Muscle layer of duodenum (tissue), 2 donors: Measurements from ENCODE around the gene CHST6.
"Not testable (repeated sequence)": the region's sequence is repeated elsewhere in the genome, so short reads cannot be mapped to it uniquely, and the experiment has no call there.

Experiments
- H3K27ac ChIP-seq: one replicate; pipeline ENCODE4 v1.7.0; 2013; ENCODE audit warnings: mild to moderate bottlenecking, low read length
- H3K27me3 ChIP-seq: one replicate; pipeline ENCODE4 v1.7.0; 2013; ENCODE audit warnings: low read depth, mild to moderate bottlenecking, control low read depth, low read length
- H3K36me3 ChIP-seq, 2 donors: one replicate each; pipeline ENCODE4 v1.7.0; 2013; ENCODE audit warnings: low read length in 2 of 2, control low read depth in 1 of 2, mild to moderate bottlenecking in 1 of 2; ENCODE audit not compliant: insufficient read depth in 2 of 2, control insufficient read depth in 1 of 2
- H3K4me1 ChIP-seq, 2 donors: one replicate each; pipeline ENCODE4 v1.7.0; 2013; ENCODE audit warnings: low read length in 2 of 2, mild to moderate bottlenecking in 2 of 2, control low read depth in 1 of 2, moderate library complexity in 1 of 2; ENCODE audit not compliant: insufficient read depth in 2 of 2, control insufficient read depth in 1 of 2
- H3K4me3 ChIP-seq, 2 donors: one replicate each; pipeline ENCODE4 v1.7.0; 2013; ENCODE audit warnings: low read length in 2 of 2, low read depth in 1 of 2, mild to moderate bottlenecking in 1 of 2
- H3K9me3 ChIP-seq, 2 donors: one replicate each; pipeline ENCODE4 v1.7.0; 2013; ENCODE audit warnings: low read length in 2 of 2, control low read depth in 1 of 2, mild to moderate bottlenecking in 1 of 2; ENCODE audit not compliant: control insufficient read depth in 1 of 2
- donor health status: healthy.

CHST6 gene

GRCh38 chr16:75495076-75495674, at the start of gene CHST6:
TSS of gene CHST6 (minus strand) at chr16:75495441. CDS start at chr16:75479828, 15,613 bp downstream.
- H3K4me3 ChIP-seq, result peak within 1 kb of the TSS; percentile 46 to 68

GRCh38 chr16:75542462-75542861, 47.2 kb upstream of the CHST6 start:
- not testable (repeated sequence) for H3K9me3 ChIP-seq, H3K4me3 ChIP-seq, H3K4me1 ChIP-seq, H3K27me3 ChIP-seq, H3K27ac ChIP-seq
- H3K36me3 ChIP-seq, result peaks cover 3 to 19% of the 10 kb centered on the region in 2 donors

More at GRCh38 chr16:75495076-75495674, at the start of gene CHST6:
- H3K9me3 ChIP-seq, result no peaks in the 10 kb centered on the region
- peaks cover 9% of the 10 kb centered on the region for H3K27me3 ChIP-seq
- no peaks in the 10 kb centered on the region for H3K36me3 ChIP-seq
- no peak within 1 kb of the TSS for H3K27ac ChIP-seq
- peaks cover 3 to 15% of the 10 kb centered on the region in 2 donors for H3K4me1 ChIP-seq

- Histone ChIP-seq H3K27ac (no peak overlapping the region), H3K9me3 (no peaks in the 10 kb centered on the region), H3K27me3 (no peaks in the 10 kb centered on the region), H3K4me1 (no peaks in the 10 kb centered on the region), H3K36me3 (peaks cover 3 to 19% of the 10 kb centered on the region in 2 donors), H3K4me3 (no peak overlapping the region)
Measured at GRCh38 chr16:75541236-75541635, 46.0 kb upstream of the CHST6 start.

GRCh38 chr16:75538882-75539565, 43.8 kb upstream of the CHST6 start:
- not testable (repeated sequence) for H3K27me3 ChIP-seq, H3K27ac ChIP-seq, H3K9me3 ChIP-seq, H3K4me3 ChIP-seq, H3K4me1 ChIP-seq
- peaks cover 3 to 17% of the 10 kb centered on the region in 2 donors for H3K36me3 ChIP-seq

- Histone ChIP-seq H3K9me3 (no peaks in the 10 kb centered on the region), H3K4me3 (no peak overlapping the region), H3K27ac (no peak overlapping the region), H3K27me3 (no peaks in the 10 kb centered on the region), H3K36me3 (peaks cover 3 to 13% of the 10 kb centered on the region in 2 donors), H3K4me1 (no peaks in the 10 kb centered on the region)
Measured at GRCh38 chr16:75537776-75538175, 42.5 kb upstream of the CHST6 start.

- Histone ChIP-seq H3K36me3 (no peaks in the 10 kb centered on the region), H3K27ac (peak within 1 kb of the TSS; percentile 63), H3K9me3 (no peaks in the 10 kb centered on the region), H3K4me1 (no peaks in the 10 kb centered on the region), H3K4me3 (peak within 1 kb of the TSS in 1 of 2 donors; percentile 52), H3K27me3 (no peaks in the 10 kb centered on the region)
Measured at GRCh38 chr16:75535901-75536300, 40.7 kb upstream of the CHST6 start, which contains the start of gene CHST5. TSS of gene CHST5 (minus strand) at chr16:75536108. CDS start at chr16:75530384, 5,724 bp downstream.

- H3K4me3 ChIP-seq, result peak overlapping the region in 1 of 2 donors; percentile 52
- H3K9me3 ChIP-seq, result no peaks in the 10 kb centered on the region
- peak overlapping the region; percentile 63 for H3K27ac ChIP-seq
- H3K4me1 ChIP-seq, result no peaks in the 10 kb centered on the region
- H3K36me3 ChIP-seq, result no peaks in the 10 kb centered on the region
- no peaks in the 10 kb centered on the region for H3K27me3 ChIP-seq
Measured at GRCh38 chr16:75535211-75535843, 40.1 kb upstream of the CHST6 start.

GRCh38 chr16:75534560-75535205, 39.4 kb upstream of the CHST6 start:
- H3K27ac ChIP-seq, result peak overlapping the region; percentile 63
- H3K36me3 ChIP-seq, result no peaks in the 10 kb centered on the region
- no peaks in the 10 kb centered on the region for H3K9me3 ChIP-seq
- peak overlapping the region in 1 of 2 donors; percentile 52 for H3K4me3 ChIP-seq
- no peaks in the 10 kb centered on the region for H3K27me3 ChIP-seq
- no peaks in the 10 kb centered on the region for H3K4me1 ChIP-seq

GRCh38 chr16:75532791-75533190, 37.5 kb upstream of the CHST6 start:
- no peaks in the 10 kb centered on the region for H3K27me3 ChIP-seq
- H3K27ac ChIP-seq, result no peak overlapping the region
- H3K9me3 ChIP-seq, result no peaks in the 10 kb centered on the region
- H3K4me1 ChIP-seq, result no peaks in the 10 kb centered on the region
- H3K36me3 ChIP-seq, result no peaks in the 10 kb centered on the region
- no peak overlapping the region for H3K4me3 ChIP-seq

- H3K27me3 ChIP-seq, result no peaks in the 10 kb centered on the region
- H3K9me3 ChIP-seq, result no peaks in the 10 kb centered on the region
- H3K36me3 ChIP-seq, result no peaks in the 10 kb centered on the region
- no peak overlapping the region for H3K27ac ChIP-seq
- H3K4me1 ChIP-seq, result no peaks in the 10 kb centered on the region
- no peak overlapping the region for H3K4me3 ChIP-seq
Measured at GRCh38 chr16:75532142-75532765, 37.0 kb upstream of the CHST6 start.

GRCh38 chr16:75529959-75530358, 34.7 kb upstream of the CHST6 start:
- Histone ChIP-seq H3K4me1 (no peaks in the 10 kb centered on the region), H3K36me3 (no peaks in the 10 kb centered on the region), H3K9me3 (no peaks in the 10 kb centered on the region), H3K4me3 (no peak overlapping the region), H3K27ac (no peak overlapping the region), H3K27me3 (no peaks in the 10 kb centered on the region)
